HG03108 (cell line): ENCODE results near the gene LRRC14B.
"Not testable (repeated sequence)": the region's sequence is repeated elsewhere in the genome, so short reads cannot be mapped to it uniquely, and the experiment has no call there.

Experiments used
- ATAC-seq: cut with Tn5 transposase; IDR thresholded peaks from one replicate; pipeline ENCODE4 v1.9.1; 2021; ENCODE audit warnings: moderate library complexity; ENCODE audit not compliant: unreplicated experiment

The LRRC14B gene

DNA sequence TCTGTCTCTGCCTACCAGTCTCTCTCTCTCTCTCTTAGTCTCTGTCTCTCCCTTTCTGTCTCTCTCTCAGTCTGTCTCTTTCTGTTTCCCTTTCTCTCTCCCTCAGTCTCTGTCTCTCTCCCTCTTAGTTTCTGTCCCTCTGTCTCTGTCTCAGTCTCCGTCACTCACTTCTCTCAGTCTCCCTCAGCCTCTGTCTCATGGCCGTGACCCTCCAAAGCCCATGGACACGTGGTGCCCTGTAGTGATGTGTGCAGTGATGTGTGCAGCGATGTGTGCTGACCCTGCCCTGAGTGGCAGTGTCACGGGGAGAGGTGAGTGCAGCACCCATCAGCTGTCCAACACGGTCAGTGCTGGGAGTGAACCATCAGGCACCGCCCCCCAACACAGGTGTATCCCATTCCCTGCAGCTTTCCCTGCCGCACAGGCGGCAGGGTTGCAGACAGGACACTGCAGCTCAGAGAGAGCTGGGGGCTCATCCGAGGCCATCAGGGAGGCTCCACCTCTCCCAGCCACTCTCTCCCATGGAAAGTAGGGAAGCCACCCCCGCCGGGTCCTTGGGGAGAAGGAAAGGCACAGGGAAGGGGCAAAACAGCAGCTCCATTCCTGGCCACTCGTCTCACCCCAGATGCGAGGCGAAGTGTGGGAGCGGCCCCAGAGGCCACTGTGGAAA lies 794 bp upstream of the LRRC14B start:
- no peak for ATAC-seq

DNA sequence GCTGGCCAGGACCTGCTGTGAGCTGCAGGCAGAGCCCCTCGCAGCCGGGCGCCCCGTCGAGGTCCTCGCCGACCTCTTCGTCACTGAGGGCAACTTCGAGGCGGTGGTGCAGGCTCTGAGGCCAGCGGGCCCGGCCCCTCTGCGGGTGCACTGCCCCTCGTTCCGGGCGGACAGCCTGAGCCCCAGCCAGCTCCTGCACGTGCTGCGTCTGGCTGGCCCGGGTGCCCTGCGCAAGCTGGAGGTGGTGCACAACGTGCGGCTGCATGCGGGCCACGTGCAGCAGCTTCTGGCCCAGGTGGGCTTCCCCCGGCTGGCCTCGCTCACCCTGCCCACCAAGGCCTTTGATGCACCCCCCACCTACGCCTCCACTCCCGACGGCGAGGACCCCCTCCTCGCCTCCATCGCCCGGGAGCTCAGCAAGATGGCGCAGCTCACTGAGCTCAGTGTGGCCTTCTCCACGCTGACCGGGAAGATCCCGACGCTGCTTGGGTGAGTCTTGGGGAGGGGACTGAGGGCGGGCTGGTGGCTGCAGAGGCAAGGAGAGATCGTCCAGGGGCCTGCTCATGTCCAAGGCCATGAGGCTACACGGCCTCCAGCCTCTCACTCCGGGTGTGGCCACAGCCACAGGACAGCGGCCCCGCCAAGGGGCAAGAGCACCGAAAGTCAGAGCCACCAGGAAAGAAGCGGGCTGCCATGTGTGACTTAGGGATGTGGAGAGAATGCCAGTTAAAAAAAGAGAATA lies 825 bp downstream of the LRRC14B start:
- no peak for ATAC-seq

DNA sequence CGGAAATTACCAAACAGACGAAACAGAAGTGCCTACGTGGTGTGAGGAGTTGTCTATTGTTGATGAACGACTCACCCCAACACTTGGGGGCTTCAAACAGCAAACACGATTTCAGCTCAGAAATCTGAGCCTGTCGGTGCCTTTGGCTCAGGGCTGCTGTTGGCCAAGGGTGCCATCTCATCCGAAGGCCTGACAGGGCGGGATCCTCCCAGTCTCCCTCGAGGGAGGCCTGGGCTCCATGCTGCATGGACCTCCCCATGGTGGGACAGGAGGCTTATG lies 1.3 kb downstream of the LRRC14B start:
- no peak for ATAC-seq

DNA sequence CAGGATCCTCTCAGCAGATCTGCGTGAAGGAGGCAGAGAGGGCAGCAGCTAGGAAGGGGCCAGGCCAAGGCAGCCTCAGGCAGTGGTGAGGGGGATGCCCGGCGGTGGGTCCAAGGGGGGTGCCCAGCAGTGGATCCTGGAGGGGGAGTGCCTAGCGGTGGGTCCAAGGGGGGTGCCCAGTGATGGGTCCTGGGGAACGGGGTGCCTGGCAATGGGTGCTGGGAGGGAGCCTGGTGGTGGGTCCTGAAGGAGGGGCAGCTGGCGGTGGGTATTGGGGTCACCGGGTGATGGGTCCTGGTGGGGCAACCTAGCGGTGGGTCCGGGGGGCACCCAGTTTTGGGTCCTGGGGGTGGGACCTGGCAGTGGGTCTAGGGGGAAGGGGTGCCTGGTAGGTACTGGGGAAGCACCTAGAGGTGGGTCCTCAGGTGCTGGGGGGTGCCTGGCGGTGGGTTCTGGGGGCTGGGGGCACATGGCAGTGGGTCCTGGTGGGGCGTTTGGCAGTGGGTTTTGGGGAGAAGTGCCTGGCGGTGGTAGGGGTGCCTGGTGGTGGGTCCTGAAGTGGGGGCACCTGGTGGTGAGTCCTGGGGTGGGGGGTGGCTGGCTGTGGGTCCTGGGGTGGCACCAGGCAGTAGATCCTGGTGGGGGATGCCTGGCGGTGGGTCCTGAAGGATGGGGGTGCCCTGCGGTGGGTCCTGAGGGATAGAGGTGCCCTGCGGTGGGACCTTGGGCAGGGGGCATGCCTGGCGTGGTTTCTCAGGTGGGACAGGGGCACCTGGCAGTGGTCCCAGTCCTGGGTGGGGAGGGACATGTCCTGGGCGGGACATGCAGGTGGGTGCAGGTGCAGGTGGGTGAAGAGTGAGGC lies 1.9 kb downstream of the LRRC14B start:
- no peak for ATAC-seq

DNA sequence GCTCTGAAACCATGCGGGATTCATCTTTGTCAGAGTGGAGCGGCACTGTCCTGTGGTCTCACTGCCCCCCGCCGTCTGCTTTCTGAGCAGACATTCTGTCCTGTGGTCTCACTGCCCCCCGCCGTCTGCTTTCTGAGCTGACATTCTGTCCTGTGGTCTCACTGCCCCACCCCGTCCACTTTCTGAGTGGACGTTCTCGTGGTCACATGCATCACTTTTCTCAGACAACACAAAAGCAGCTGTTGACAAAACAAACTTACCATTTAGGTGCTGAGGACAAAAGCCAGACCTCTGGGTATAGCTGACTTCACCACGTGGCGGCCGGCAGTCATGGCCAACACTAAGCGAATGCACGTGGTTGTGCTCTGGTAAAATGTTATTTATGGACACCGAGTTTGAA lies 2.8 kb downstream of the LRRC14B start:
- ATAC-seq: no peak

DNA sequence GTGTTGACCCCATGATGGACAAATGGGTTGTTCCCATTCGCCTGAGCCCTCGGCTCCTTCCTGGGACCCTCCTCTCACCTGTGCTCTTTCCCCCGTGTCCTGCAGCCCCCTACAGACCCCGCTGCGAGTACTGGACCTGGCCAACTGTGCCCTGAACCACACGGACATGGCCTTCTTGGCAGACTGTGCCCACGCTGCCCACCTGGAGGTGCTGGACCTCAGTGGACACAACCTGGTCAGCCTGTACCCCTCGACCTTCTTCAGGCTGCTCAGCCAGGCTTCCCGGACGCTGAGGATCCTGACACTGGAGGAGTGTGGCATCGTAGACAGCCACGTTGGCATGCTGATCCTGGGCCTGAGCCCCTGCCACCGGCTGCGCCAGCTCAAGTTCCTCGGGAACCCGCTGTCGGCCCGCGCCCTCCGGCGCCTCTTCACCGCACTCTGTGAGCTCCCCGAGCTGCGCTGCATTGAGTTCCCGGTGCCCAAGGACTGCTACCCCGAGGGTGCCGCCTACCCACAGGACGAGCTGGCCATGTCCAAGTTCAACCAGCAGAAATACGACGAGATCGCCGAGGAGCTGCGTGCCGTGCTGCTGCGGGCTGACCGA lies 3.4 kb downstream of the LRRC14B start:
- ATAC-seq: no peak

DNA sequence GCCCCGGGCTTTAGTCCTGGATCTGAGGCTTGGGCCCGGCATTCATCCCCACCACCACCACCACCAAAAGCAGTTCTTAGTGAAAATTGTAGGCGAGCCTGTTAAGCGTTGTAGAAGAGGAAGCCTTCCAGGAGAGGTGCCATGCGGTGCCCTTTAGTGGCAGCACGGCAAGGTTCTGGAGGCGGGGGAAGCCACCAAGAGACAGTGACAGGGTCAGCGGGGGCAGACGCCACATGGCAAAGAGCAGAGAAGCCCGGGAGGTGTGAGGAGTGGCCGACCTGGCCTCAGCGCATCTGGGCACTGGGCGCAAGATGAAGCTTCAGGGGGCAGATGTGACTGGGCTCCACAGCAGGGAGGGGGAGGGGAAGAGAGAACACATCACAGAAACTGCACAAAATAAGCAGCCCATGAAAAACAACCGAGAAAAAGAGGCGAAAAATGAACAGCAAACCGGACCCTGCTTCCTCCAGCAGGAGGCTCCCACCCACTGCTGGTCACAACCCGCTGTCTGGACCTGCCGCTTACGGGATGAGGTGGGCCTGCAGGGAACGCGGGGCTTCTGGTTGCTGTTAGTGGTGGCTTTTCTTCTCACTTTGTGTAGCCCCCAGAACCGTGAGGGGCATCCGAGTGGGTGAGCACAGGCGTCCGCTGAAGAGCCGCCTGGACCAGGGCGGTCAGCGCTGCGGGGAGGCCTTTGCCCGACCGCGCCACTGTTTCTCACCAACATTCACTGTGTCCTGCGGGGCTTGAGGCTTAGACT lies 4.3 kb downstream of the LRRC14B start:
- no peak for ATAC-seq

DNA sequence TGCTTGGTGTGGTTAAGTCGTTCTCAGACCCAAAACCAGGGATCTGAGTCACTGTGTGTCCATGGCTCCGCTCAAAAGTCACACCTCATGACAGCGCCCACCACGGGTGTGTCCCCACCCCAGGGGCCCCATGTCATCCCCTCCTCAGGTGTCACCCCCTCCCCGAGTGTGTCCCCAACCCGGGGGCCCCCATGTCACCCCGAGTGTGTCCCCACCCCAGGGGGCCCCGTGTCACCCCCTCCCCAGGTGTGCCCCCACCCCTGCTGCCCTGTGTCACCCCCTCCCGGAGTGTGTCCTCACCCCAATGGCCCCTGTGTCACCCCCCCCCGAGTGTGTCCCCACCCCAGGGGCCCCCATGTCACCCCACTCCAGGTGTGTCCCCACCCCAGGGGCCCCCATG lies 5.1 kb downstream of the LRRC14B start:
- ATAC-seq: no peak

DNA sequence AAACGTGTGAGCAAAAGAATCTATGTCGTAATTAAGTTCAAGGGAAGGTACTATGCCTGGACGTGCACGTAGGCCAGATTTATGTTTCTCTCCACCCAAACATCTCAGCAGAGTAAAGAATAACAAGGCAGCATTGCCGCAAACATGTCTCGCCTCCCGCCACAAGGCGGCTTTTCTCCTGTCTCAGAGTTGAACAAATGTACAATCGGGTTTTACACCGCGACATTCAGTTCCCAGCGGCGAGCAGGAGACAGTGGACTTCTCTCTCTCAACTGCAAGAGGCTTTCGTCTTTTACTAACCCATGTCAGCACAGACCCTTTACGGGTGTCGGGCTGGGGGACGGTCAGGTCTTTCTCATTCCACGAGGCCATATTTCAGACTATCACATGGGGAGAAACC lies 5.7 kb downstream of the LRRC14B start:
- ATAC-seq: not testable (repeated sequence)

DNA sequence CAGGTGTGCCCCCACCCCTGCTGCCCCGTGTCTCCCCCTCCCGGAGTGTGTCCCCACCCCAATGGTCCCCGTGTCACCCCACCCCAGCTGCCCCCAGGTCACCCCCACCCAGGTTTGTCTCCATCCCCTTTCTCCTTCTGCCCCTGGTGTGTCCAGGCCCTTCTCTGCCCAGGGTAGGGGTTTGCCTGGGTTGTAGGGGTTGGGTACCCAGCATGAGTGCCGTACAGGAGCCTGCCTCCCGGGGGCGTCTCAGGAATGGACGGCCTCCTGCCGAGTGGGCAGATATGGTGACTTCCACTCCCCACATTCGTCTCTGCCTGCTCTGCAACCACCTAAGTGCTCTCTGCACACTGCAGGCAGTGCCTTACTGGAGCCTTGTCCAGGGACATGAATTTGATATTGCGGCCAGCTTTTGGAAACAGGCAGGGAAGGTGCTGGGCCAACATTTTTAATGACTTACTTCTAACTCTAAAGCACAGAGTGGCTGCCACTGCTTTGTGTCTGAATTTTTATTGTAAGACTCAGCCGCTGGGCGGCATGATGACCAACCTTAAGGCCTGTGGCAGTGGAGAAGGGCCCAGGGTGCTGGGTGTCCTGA lies 6.7 kb downstream of the LRRC14B start:
- ATAC-seq: no peak

DNA sequence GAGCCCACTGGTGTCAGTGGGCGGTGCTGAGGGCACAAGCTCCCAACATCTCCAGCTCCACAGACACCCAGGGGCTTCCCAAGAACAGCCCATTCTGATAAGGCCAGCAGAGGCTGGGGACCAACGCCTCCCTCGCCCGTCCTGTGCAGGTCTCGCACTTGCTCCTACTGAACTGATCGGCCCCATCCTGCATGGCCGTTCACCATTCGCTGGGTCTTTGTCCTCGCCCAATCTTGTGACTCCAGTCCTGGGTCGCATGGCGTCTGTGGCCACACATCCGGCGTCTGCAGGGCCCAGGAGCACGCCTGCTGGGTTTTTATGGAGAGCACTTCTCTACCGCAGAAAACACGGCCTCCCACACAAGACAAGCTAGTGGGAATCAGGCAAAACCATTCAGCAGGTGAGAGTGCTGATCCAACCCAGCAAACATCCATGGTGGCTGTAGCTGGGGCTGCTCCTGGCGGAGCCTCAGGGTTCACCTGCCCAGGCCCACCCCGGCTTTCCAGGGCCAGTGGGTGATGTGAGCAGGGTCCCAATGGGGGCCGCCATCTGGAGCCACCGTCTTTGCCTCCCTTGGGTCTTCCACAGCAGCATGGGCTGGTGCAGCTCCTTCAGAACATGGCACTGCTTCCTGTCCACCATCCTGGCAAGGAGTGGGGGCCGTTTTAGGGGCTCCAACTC lies 7.4 kb downstream of the LRRC14B start:
- no peak for ATAC-seq

DNA sequence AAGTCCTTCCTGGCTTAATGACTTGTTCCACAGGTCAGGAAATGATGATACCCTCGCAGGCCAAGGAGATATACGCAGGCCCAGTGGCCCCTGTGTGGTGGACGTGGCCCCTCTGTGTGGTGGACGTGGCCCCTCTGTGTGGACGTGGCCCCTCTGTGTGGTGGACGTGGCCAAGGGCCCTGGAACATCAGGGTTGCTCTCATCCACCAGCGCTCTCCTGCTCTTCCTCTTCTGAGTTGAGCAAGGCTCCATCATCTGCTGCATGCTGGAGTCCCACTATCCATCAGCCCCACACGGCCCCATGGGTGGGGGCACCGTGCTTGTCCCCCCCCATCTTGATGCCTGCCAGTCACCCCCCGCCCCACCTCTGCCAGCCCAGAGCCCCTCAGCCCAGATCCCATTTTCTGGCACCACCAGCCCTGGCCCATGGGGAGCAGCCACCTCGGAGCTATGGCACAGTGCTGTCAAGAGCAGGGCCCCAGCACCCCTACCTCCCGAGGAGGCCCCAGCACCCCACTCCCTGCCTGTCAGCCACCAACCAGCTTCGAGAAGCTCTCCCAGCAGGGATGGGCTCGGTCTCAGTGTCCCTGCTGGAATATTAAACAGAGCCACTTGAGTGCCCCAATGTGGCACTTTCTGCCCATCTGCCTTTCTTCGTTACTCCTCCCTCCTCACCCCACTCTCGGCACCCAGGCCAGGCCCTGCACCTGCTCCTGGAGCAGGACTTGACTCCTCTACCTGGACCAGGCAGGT lies 8.1 kb downstream of the LRRC14B start:
- no peak for ATAC-seq

DNA sequence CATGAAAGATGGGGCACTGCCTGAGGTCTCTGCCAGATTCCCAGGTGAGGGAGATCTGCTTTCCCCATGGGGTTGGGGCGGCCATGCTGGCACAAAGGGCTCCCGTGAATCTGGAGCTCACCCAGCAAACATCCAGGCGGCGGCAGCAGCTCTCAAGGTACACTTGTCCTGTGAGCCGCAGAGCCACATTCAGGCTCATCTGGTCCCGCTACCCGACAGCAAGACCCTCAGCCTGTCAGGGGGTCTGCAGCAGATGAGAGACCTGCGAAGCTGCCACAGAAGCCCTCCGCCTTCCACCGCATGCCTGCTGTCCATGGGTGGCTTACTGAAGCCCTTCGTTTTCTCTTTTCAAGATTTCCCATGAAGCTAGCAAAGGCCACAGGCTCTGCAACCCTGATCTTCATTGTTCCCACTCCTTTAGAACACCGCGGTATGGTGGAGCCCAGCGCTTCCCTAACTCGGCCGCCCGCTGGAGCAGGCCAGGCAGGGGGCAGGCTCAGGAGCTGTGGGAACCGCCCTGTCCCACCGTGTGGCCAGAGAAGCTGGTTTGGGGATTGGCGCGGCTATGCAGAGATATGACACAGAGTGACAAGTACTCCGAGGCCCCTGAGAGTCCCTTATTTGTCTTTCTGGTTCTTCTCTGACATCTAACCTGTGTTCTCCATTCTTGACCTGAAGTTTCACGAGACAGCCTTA lies 8.8 kb downstream of the LRRC14B start:
- ATAC-seq: no peak

DNA sequence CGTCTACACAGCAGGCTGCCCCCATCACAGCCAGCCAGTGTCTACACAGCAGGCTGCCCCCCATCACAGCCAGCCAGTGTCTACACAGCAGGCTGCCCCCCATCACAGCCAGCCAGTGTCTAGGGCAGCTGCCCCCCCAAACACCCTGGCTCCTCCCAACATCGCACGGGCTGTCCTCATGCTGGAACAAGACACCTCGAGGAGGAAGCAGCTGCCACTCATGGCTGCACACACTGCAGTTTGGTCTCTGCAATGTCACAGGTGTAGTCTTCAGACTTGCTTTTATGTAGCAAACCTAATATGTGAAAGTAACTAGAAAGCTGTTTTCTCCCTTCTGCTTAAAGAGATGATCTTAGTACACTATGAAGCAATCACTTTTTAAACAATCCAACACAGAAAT lies 9.7 kb downstream of the LRRC14B start:
- no peak for ATAC-seq

DNA sequence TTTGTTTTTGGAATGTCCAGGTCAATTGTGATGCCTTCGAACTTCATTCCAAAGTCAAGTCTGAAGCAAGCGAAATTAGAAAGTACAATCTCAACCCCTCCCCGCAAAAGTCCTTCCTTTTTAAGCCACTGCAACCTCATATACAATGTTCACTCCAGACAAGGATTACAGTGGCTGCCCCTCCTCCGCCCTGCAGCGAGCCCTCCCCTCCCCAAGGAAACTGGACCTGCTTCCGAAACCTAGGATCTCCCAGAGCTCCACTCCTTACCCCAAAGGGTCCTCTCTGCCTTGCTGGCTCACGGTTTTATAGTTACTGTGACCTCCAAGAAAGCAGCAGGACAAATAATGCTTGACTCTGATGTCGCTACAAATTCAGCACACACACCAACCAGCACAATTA lies 10.4 kb downstream of the LRRC14B start:
- ATAC-seq: no peak

DNA sequence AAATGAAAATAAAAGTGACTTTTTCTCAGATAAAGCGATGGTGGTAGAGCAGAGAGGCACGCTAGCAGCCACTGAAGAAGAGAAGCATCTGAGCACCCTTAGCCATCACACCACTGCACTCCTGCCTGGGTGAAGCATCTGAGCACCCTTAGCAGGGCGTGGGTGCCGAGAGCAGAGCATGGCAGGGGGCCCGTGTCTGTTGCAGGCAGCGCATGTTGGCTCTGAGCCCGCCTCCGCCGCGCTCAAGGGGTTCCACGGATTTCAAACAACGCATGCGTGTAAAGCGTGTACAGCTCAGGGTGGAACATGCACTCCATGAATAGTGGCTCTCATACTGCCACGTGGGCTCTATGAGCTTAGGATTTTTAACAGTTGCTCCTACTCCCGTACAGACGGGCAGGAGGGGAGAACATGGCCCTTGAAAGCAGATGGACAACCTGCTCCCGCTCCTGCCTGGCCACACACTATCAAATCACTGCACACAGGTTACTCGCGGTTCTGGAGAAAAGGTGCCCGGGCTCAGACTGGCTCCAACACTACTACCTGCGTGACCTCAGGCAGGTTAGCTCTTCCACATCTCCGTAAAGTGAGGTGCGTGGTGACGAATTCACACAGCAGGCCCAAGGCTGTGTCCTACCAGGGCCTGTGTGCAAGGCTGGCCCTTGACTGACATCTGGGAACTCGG lies 12.1 kb downstream of the LRRC14B start:
- ATAC-seq: no peak

DNA sequence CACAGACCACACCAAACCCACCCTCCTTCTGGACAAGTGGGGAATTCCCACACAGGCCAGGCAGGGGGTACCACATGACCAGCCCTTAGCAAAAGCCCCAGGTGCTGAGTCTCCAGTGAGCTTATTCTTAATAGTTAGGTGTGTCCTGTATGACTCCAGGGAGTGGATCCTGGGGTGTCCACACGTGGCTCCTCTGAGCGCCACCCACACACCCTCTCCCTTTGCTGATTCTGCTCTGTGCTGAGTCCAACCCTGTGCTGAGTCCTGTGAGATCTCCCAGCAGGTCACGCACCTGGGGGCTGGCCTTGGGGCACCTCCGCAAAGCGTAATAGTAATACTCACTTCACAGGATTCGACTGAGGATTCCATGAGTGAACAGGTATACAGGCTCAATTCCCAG lies 12.7 kb downstream of the LRRC14B start:
- ATAC-seq: no peak

DNA sequence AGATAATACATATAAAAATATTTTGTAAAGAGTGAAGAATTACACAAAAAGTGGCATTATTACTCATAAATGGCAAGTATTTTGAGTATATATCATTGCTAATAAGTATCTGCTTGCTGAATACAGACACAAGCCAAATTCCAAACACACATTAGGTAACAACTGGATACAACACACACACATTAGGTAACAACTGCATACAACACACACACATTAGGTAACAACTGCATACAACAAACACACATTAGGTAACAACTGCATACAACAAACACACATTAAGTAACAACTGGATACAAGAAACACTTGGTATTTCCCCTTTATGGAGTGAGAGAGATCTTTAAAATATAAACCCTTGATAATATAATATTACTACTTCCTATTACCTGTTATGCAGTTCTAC lies 13.2 kb downstream of the LRRC14B start:
- no peak for ATAC-seq
